Astrocyte (in vitro differentiated cells and primary cell): ENCODE measurements around the gene TM9SF4. TPM values are rescaled to one million over a fixed set of nuclear protein-coding genes. Genes with fewer than 3 reads are reported as not detected.

ENCODE experiments used
- DNase-seq: peaks from one replicate; pipeline ENCODE4 v3.0.0-alpha.2; 2010; ENCODE audit warnings: low read depth
- FAIRE-seq: peaks from 2 replicates; lab custom pipeline; 2011; peaks lifted over from hg19 to GRCh38; lab: Jason Lieb, UNC
- H2AFZ ChIP-seq: 2 replicates; pipeline ENCODE4 v1.6.0; 2012; ENCODE audit warnings: low read depth, low read length, inconsistent platforms
- H3K27ac ChIP-seq: 2 replicates; pipeline ENCODE4 v1.5.1; 2011; ENCODE audit warnings: low read depth, low read length, inconsistent platforms
- H3K27me3 ChIP-seq: 2 replicates; pipeline ENCODE4 v1.6.0; 2011; ENCODE audit warnings: low read length, inconsistent platforms; ENCODE audit not compliant: insufficient read depth
- H3K36me3 ChIP-seq: 2 replicates; pipeline ENCODE4 v1.5.1; 2011; ENCODE audit warnings: low read length, inconsistent platforms; ENCODE audit not compliant: insufficient read depth
- H3K4me1 ChIP-seq: 2 replicates; pipeline ENCODE4 v1.5.1; 2011; ENCODE audit warnings: low read length, inconsistent platforms; ENCODE audit not compliant: insufficient read depth
- H3K4me2 ChIP-seq: 2 replicates; pipeline ENCODE4 v1.6.0; 2012; ENCODE audit warnings: low read length, inconsistent platforms
- H3K4me3 ChIP-seq: 2 replicates; pipeline ENCODE4 v1.5.1; 2011; ENCODE audit warnings: low read depth, mild to moderate bottlenecking, low read length, inconsistent platforms; ENCODE audit not compliant: insufficient read depth
- H3K79me2 ChIP-seq: 2 replicates; pipeline ENCODE4 v1.6.0; 2012; ENCODE audit warnings: mild to moderate bottlenecking, low read length, inconsistent platforms; ENCODE audit not compliant: insufficient read depth
- H3K9ac ChIP-seq: 2 replicates; pipeline ENCODE4 v1.6.0; 2012; ENCODE audit warnings: mild to moderate bottlenecking, low read length, inconsistent platforms
- H3K9me3 ChIP-seq: 2 replicates; pipeline ENCODE4 v1.5.1; 2012; ENCODE audit warnings: low read depth, mild to moderate bottlenecking, low read length, inconsistent platforms; ENCODE audit not compliant: insufficient read depth
- H4K20me1 ChIP-seq: 2 replicates; pipeline ENCODE4 v1.6.0; 2012; ENCODE audit warnings: low read length, inconsistent platforms; ENCODE audit not compliant: insufficient read depth
- H3K27ac Mint-ChIP-seq: one replicate; pipeline ENCODE4 v1.8.0; 2021; ENCODE audit warnings: mild to moderate bottlenecking, mixed read lengths; ENCODE audit not compliant: unreplicated experiment
- H3K27me3 Mint-ChIP-seq: one replicate; pipeline ENCODE4 v1.8.0; 2021; ENCODE audit warnings: low read depth, mixed read lengths; ENCODE audit not compliant: unreplicated experiment
- H3K36me3 Mint-ChIP-seq: one replicate; pipeline ENCODE4 v1.8.0; 2021; ENCODE audit warnings: low read depth, mixed read lengths; ENCODE audit not compliant: unreplicated experiment
- H3K4me1 Mint-ChIP-seq: one replicate; pipeline ENCODE4 v1.8.0; 2021; ENCODE audit warnings: low read depth, mixed read lengths; ENCODE audit not compliant: unreplicated experiment
- H3K4me3 Mint-ChIP-seq: one replicate; pipeline ENCODE4 v1.8.0; 2021; ENCODE audit warnings: mild to moderate bottlenecking, moderate library complexity, mixed read lengths; ENCODE audit not compliant: unreplicated experiment
- H3K9me3 Mint-ChIP-seq: one replicate; pipeline ENCODE4 v1.8.0; 2021; ENCODE audit warnings: mild to moderate bottlenecking, mixed read lengths; ENCODE audit not compliant: unreplicated experiment
- CTCF ChIP-seq: IDR thresholded peaks from 2 replicates; pipeline ENCODE4 v1.5.1; 2011; ENCODE audit warnings: low read depth, mild to moderate bottlenecking, inconsistent platforms, low read length, moderate library complexity; ENCODE audit not compliant: insufficient read depth
- EZH2 ChIP-seq: IDR thresholded peaks from 2 replicates; pipeline ENCODE4 v1.6.1; 2012; ENCODE audit warnings: mild to moderate bottlenecking, low read length, inconsistent platforms; ENCODE audit not compliant: insufficient read depth
- total RNA-seq: library from RNA; stranded (reverse); gene quantifications from 2 replicates; pipeline ENCODE4 v1.2.1, GENCODE V29; 2021

Gene TM9SF4
- total RNA-seq, 1 donor from 2014 or later: 64.0 TPM

GRCh38 chr20:32205110-32205842, 95.8 kb downstream of the TM9SF4 start:
- Histone ChIP-seq H3K4me3 (no peak overlapping the region), H3K27ac (no peak overlapping the region), H3K4me1 (peaks cover 32% of the 10 kb centered on the region), H4K20me1 (peaks cover 73% of the 10 kb centered on the region), H3K9ac (peak overlapping the region; percentile 99), H3K9me3 (no peaks in the 10 kb centered on the region), H2AFZ (no peak overlapping the region), H3K36me3 (peaks cover 4% of the 10 kb centered on the region), H3K79me2 (peaks cover 95% of the 10 kb centered on the region), H3K27me3 (no peaks in the 10 kb centered on the region), H3K4me2 (peak overlapping the region; percentile 95)
- peak overlapping the region; percentile 96 for H3K4me3 Mint-ChIP-seq
- peaks cover 68% of the 10 kb centered on the region for H3K4me1 Mint-ChIP-seq
- H3K36me3 Mint-ChIP-seq: peaks cover 12% of the 10 kb centered on the region
- peak overlapping the region; percentile 74 for H3K27ac Mint-ChIP-seq
- H3K27me3 Mint-ChIP-seq: no peaks in the 10 kb centered on the region
- TF ChIP-seq EZH2 (no peak), CTCF (no peak)
- FAIRE-seq (no peak), DNase-seq (no peak)
- peaks cover 2% of the 10 kb centered on the region for H3K9me3 Mint-ChIP-seq

GRCh38 chr20:32205843-32206759, 96.6 kb downstream of the TM9SF4 start:
- H3K27ac ChIP-seq: no peak overlapping the region
- peaks cover 32% of the 10 kb centered on the region for H3K4me1 ChIP-seq
- Mint-ChIP-seq H3K4me1 (peaks cover 68% of the 10 kb centered on the region), H3K9me3 (peaks cover 2% of the 10 kb centered on the region), H3K27ac (peak overlapping the region; percentile 71), H3K27me3 (no peaks in the 10 kb centered on the region), H3K4me3 (peak overlapping the region; percentile 96), H3K36me3 (peaks cover 12% of the 10 kb centered on the region)
- no peaks in the 10 kb centered on the region for H3K27me3 ChIP-seq
- peak overlapping the region; percentile 95 for H3K4me2 ChIP-seq
- no peaks in the 10 kb centered on the region for H3K9me3 ChIP-seq
- TF ChIP-seq CTCF (no peak), EZH2 (no peak)
- H3K79me2 ChIP-seq: peaks cover 97% of the 10 kb centered on the region
- no peak for DNase-seq
- no peak for FAIRE-seq
- peaks cover 4% of the 10 kb centered on the region for H3K36me3 ChIP-seq
- H2AFZ ChIP-seq: no peak overlapping the region
- peak overlapping the region; percentile 97 for H3K4me3 ChIP-seq
- peaks cover 70% of the 10 kb centered on the region for H4K20me1 ChIP-seq
- H3K9ac ChIP-seq: peak overlapping the region; percentile 99
